NB4 (cell line): ENCODE results near the gene DPP7.
"Not testable (repeated sequence)": the region's sequence is repeated elsewhere in the genome, so short reads cannot be mapped to it uniquely, and the experiment has no call there.

Experiments
- DNase-seq: peaks from one replicate; pipeline ENCODE4 v3.0.0; 2010; ENCODE audit warnings: low read depth
- H3K4me3 ChIP-seq: one replicate; pipeline ENCODE4 v1.5.1; 2011; ENCODE audit warnings: mild to moderate bottlenecking, low read depth, low read length, moderate library complexity
- CTCF ChIP-seq: IDR thresholded peaks from one replicate; pipeline ENCODE4 v1.5.1; 2012; ENCODE audit warnings: low read depth, low read length
- MAX ChIP-seq: IDR thresholded peaks from 2 replicates; pipeline ENCODE4 v1.6.1; 2011; ENCODE audit warnings: low read depth, low read length
- MYC ChIP-seq: IDR thresholded peaks from 2 replicates; pipeline ENCODE4 v1.6.1; 2011; ENCODE audit warnings: low read depth, low read length
- POLR2A ChIP-seq: IDR thresholded peaks from 2 replicates; pipeline ENCODE4 v1.6.1; 2011; ENCODE audit warnings: mild to moderate bottlenecking; ENCODE audit not compliant: insufficient read length; ENCODE audit errors: extremely low read depth

DPP7 gene

GRCh38 chr9:137064027-137064879 lies 50.3 kb downstream of the DPP7 start:
- TF ChIP-seq MYC (no peak), MAX (no peak), POLR2A (peak; percentile 7), CTCF (peak; percentile 78)
- peak; percentile 58 for DNase-seq
- H3K4me3 ChIP-seq: no peak overlapping the region

- H3K4me3 ChIP-seq: no peak overlapping the region
- TF ChIP-seq CTCF: no peak
- peak; percentile 13 for TF ChIP-seq POLR2A
- DNase-seq: no peak
Measured at GRCh38 chr9:137063311-137064026, 51.1 kb downstream of the DPP7 start.

GRCh38 chr9:137062798-137063197 lies 51.7 kb downstream of the DPP7 start:
- not testable (repeated sequence) for DNase-seq

GRCh38 chr9:137062384-137062783 lies 52.1 kb downstream of the DPP7 start:
- DNase-seq: peak; percentile 63
- no peak overlapping the region for H3K4me3 ChIP-seq
- peak; percentile 72 for TF ChIP-seq MAX
- no peak for TF ChIP-seq CTCF
- TF ChIP-seq MYC: peak; percentile 53; the same call in 1 of the 2 replicates
- no peak for TF ChIP-seq POLR2A

More at GRCh38 chr9:137062798-137063197, 51.7 kb downstream of the DPP7 start:
- not testable (repeated sequence) for H3K4me3 ChIP-seq
